ENCODE data around the gene GLYR1. TPM values are rescaled to one million over a fixed set of nuclear protein-coding genes. Genes with fewer than 3 reads are reported as not detected.

Gene GLYR1
- total and polyA plus RNA-seq, 2 of the 4 experiments (the other 2 are of a cell fraction), result 26.0 to 54.2 TPM

- CTCF ChIA-PET, result interaction anchor here (0.6 kb wide), 1 partner anchor 256 kb away, joined by 3 read pairs; no protein-coding TSS in a partner anchor
- BruUV-seq (replicated peaks), result no TSS peak
- Histone ChIP-seq H3K4me1 (ENCODE audit: control insufficient read depth, insufficient read depth, low read length) (peaks cover 8% of the 10 kb centered on the region), H4K20me1 (ENCODE audit: insufficient read depth, low read length) (no peaks in the 10 kb centered on the region; the same call in 1 of the 2 replicates), H3K9ac (ENCODE audit: low read depth, low read length) (no peak overlapping the region), H3K27ac (ENCODE audit: insufficient read depth, low read length) (no peak overlapping the region), H3K9me3 (ENCODE audit: control insufficient read depth, insufficient read depth, low read length) (peaks cover under 1% of the 10 kb centered on the region), H4K91ac (ENCODE audit: insufficient read depth, low read depth, low read length) (no peak overlapping the region), H3K4me3 (ENCODE audit: insufficient read depth, low read depth, low read length) (no peak overlapping the region), H3K27me3 (ENCODE audit: control insufficient read depth, insufficient read depth, low read length) (no peaks in the 10 kb centered on the region), H2BK15ac (ENCODE audit: low read depth, low read length) (no peak overlapping the region), H2AFZ (replicated peaks; ENCODE audit: low read length, poor library complexity) (no peak overlapping the region), H3K9me1 (ENCODE audit: insufficient read depth, low read length) (peaks cover 2% of the 10 kb centered on the region; the same call in 1 of the 2 replicates), H3K23ac (ENCODE audit: low read depth, low read length) (no peak overlapping the region), H2BK20ac (ENCODE audit: low read depth, low read length) (no peak overlapping the region), H2AK9ac (replicated peaks; ENCODE audit: low read depth, low read length, poor library complexity) (no peak overlapping the region), H3K4me2 (ENCODE audit: low read depth, low read length) (no peak overlapping the region), H3K79me1 (ENCODE audit: low read depth in 1 of 2, low read length in 2 of 2) (no peaks in the 10 kb centered on the region), H3K36me3 (ENCODE audit: control insufficient read depth, insufficient read depth, low read length) (no peaks in the 10 kb centered on the region; the same call in 1 of the 2 replicates), H3K4ac (ENCODE audit: low read depth, low read length) (no peak overlapping the region), H3K56ac (ENCODE audit: extremely low read depth, insufficient read depth, low read length) (no peak overlapping the region), H3K18ac (ENCODE audit: low read depth, low read length) (no peak overlapping the region), H2AK5ac (ENCODE audit: low read depth, low read length) (no peak overlapping the region), H2BK120ac (ENCODE audit: low read depth, low read length) (no peak overlapping the region), H4K5ac (ENCODE audit: low read depth, low read length) (no peak overlapping the region), H3K14ac (replicated peaks; ENCODE audit: low read depth, low read length) (no peak overlapping the region), H4K8ac (ENCODE audit: low read depth in 2 of 2, low read length in 2 of 2) (no peak overlapping the region), H2BK5ac (ENCODE audit: low read depth, low read length, poor library complexity, severe bottlenecking) (no peak overlapping the region)
- in situ Hi-C loops (cut with MboI; ENCODE audit: low sequenced_read_pairs) (no loop called here), dilution Hi-C loops (cut with HindIII; ENCODE audit: low sequenced_read_pairs, unreplicated experiment) (no loop called here), intact Hi-C loops (cut with micrococcal nuclease) (loop anchor here (2.0 kb wide), 1 partner anchor 54 kb away; no protein-coding TSS in a partner anchor)
- WGBS, 2 experiments (ENCODE audit: extremely low coverage in 2 of 2, insufficient read length in 1 of 2), result 88% methylated on average over 15 of the region's 26 CpGs; no CpG with 5 or more reads in 1 of the 2 experiments
- ATAC-seq (ENCODE audit: low read depth), result no peak
- POLR2A ChIA-PET (ENCODE audit: unreplicated experiment), result no interaction called here
- no peak for DNase-seq
- TF ChIP-seq RCOR1 (IDR thresholded peaks at IDR 0.05; ENCODE audit: insufficient replicate concordance, low read length) (no peak), BHLHE40 (IDR thresholded peaks at IDR 0.05; ENCODE audit: low read depth, low read length) (no peak), RAD21 (IDR thresholded peaks at IDR 0.05; ENCODE audit: low read length) (no peak), CEBPB (IDR thresholded peaks at IDR 0.05; ENCODE audit: low read depth, low read length) (no peak), SMC3 (IDR thresholded peaks at IDR 0.05; ENCODE audit: low read depth, low read length) (no peak), ELK1 (IDR thresholded peaks at IDR 0.05; ENCODE audit: borderline replicate concordance, low read depth, low read length) (no peak), MAZ (IDR thresholded peaks at IDR 0.05; ENCODE audit: borderline replicate concordance, low read depth, low read length) (no peak), POLR2A (IDR thresholded peaks at IDR 0.05; ENCODE audit: low read depth, low read length) (no peak), FOS (IDR thresholded peaks at IDR 0.05; ENCODE audit: low read depth, low read length) (no peak), MXI1 (IDR thresholded peaks at IDR 0.05; ENCODE audit: borderline replicate concordance, low read depth, low read length) (no peak), NFE2L2 (IDR thresholded peaks at IDR 0.05; ENCODE audit: low read depth, low read length) (no peak), MAFK (IDR thresholded peaks at IDR 0.05; ENCODE audit: low read depth, low read length) (no peak), RFX5 (IDR thresholded peaks at IDR 0.05; ENCODE audit: low read depth, low read length) (no peak), CHD1 (IDR thresholded peaks at IDR 0.05; ENCODE audit: low read depth, low read length) (no peak), USF2 (IDR thresholded peaks at IDR 0.05; ENCODE audit: low read depth, low read length) (no peak)
These were observed 46.2 kb upstream of the GLYR1 start for GRCh38 chr16:4893103-4893862.
